SJSA1 (cell line): ENCODE results near the gene UNC13A. TPM values are rescaled to one million over a fixed set of nuclear protein-coding genes. Genes with fewer than 3 reads are reported as not detected.

Source experiments
- DNase-seq, 2 experiments: peaks; one replicate each; pipeline ENCODE4 v3.0.0-alpha.2; 2015 to 2020; ENCODE audit warnings: low spot score in 2 of 2, low read depth in 1 of 2
- H3K27ac ChIP-seq: fragments of 250-450 bp; sonication (Bioruptor Pico); 2 replicates; pipeline ENCODE4 v1.5.1; 2020; ENCODE audit warnings: mild to moderate bottlenecking, moderate library complexity
- H3K27me3 ChIP-seq: fragments of 250-450 bp; sonication (Bioruptor Pico); replicated peaks from 2 replicates; pipeline ENCODE4 v1.5.1; 2020; ENCODE audit warnings: mild to moderate bottlenecking, moderate library complexity
- H3K36me3 ChIP-seq: fragments of 250-450 bp; sonication (Bioruptor Pico); 2 replicates; pipeline ENCODE4 v1.5.1; 2020; ENCODE audit warnings: mild to moderate bottlenecking
- H3K4me1 ChIP-seq: fragments of 250-450 bp; sonication (Bioruptor Pico); replicated peaks from 2 replicates; pipeline ENCODE4 v1.6.1; 2021; ENCODE audit warnings: mild to moderate bottlenecking
- H3K4me3 ChIP-seq: fragments of 250-450 bp; sonication (Bioruptor Pico); 2 replicates; pipeline ENCODE4 v1.5.1; 2020; ENCODE audit warnings: mild to moderate bottlenecking
- H3K9me3 ChIP-seq: fragments of 250-450 bp; sonication (Bioruptor Pico); replicated peaks from 2 replicates; pipeline ENCODE4 v1.5.1; 2020; ENCODE audit warnings: mild to moderate bottlenecking
- total RNA-seq: library from RNA; depleted of rRNA; stranded (reverse); fragments of >200 nt; shearing (Covaris generic); gene quantifications from 2 replicates; pipeline ENCODE4 v1.2.3, GENCODE V29; 2014

UNC13A gene
- total RNA-seq, 1 experiment from 2014 or later: not detected

DNA sequence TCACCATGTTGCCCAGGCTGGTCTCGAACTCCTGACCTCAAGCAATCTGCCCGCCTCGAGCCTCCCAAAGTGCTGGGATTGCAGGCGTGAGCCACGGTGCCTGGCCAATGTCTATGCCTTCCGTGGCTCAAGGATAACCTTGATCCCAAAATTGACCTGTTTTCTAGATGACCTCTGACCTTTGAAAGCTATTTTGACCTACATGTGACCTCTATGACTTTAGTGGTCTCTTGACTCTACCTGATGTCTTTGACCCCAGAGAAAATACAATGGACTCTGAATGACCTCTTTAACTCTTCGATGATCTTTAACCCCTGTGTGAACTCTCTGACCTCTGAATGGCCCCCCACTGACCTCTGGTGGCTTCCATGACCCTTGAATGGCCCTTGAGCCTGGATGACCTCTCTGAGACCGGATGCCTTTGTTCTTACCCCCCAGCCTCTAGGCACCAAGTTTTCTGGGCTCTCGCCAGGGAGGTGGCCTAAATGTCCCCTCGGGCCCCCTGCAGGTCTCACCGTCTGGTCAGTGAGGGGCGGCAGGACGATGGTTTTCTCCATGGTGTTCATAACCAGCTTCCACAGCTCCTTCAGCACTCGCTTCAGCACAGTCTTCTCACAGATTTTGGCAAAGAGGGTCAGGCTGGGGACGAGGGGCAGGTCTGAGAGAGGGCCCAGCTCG lies 63.7 kb downstream of the UNC13A start:
- H3K4me3 ChIP-seq: no peak overlapping the region
- no peak overlapping the region for H3K27ac ChIP-seq
- no peaks in the 10 kb centered on the region for H3K27me3 ChIP-seq
- peaks cover 7% of the 10 kb centered on the region; the same call in 1 of the 2 replicates for H3K9me3 ChIP-seq
- H3K36me3 ChIP-seq: no peaks in the 10 kb centered on the region
- no peaks in the 10 kb centered on the region for H3K4me1 ChIP-seq
- no peak for DNase-seq

DNA sequence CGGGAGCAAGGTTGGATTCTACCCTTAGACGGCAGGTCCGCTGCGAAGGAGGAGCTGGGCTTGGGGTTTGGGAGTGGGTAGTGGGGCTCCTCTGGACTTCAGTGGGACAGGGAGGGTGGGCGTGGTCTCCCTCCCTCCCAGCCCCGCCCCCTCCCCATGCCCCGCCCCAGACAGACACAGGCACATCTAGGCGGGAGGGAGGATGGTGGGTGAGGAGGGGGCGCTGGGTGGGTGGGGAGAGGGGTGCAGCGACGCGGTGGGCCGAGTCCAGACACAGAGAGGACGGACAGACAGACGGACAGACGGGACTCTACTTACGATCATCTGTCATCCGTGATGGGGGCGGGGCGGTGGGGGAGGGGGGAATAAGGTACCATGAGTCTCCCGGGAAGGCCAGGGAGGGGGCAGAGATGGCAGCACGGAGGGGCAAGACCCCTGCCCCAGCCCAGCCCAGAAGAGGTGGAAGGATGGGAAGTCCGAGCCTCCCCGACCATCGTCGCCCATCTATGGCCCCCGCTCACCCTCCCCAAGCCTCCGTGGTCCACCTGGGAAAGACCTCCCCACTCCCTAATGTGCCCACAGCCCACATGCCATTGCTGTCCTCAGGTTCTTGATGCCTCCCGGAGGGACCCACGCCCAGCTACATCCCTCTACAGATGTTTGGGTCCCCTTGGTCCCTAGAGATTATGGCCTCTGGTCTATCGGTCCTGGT lies 64.8 kb downstream of the UNC13A start:
- no peak overlapping the region for H3K27ac ChIP-seq
- no peaks in the 10 kb centered on the region for H3K27me3 ChIP-seq
- H3K36me3 ChIP-seq: no peaks in the 10 kb centered on the region
- DNase-seq: no peak
- H3K9me3 ChIP-seq: peaks cover 7% of the 10 kb centered on the region; the same call in 1 of the 2 replicates
- no peaks in the 10 kb centered on the region for H3K4me1 ChIP-seq
- no peak overlapping the region for H3K4me3 ChIP-seq

GRCh38 chr19:17620696-17621095 lies 67.5 kb downstream of the UNC13A start:
- DNase-seq: no peak
- Histone ChIP-seq H3K27me3 (no peaks in the 10 kb centered on the region), H3K27ac (no peak overlapping the region), H3K36me3 (no peaks in the 10 kb centered on the region), H3K4me3 (no peak overlapping the region), H3K4me1 (no peaks in the 10 kb centered on the region), H3K9me3 (peaks cover 7% of the 10 kb centered on the region; the same call in 1 of the 2 replicates)

- H3K27ac ChIP-seq: no peak overlapping the region
- no peaks in the 10 kb centered on the region for H3K27me3 ChIP-seq
- H3K4me1 ChIP-seq: no peaks in the 10 kb centered on the region
- DNase-seq: no peak
- H3K9me3 ChIP-seq: peaks cover 7% of the 10 kb centered on the region; the same call in 1 of the 2 replicates
- H3K4me3 ChIP-seq: no peak overlapping the region
- H3K36me3 ChIP-seq: no peaks in the 10 kb centered on the region
Measured at GRCh38 chr19:17618936-17619335, 69.2 kb downstream of the UNC13A start.

DNA sequence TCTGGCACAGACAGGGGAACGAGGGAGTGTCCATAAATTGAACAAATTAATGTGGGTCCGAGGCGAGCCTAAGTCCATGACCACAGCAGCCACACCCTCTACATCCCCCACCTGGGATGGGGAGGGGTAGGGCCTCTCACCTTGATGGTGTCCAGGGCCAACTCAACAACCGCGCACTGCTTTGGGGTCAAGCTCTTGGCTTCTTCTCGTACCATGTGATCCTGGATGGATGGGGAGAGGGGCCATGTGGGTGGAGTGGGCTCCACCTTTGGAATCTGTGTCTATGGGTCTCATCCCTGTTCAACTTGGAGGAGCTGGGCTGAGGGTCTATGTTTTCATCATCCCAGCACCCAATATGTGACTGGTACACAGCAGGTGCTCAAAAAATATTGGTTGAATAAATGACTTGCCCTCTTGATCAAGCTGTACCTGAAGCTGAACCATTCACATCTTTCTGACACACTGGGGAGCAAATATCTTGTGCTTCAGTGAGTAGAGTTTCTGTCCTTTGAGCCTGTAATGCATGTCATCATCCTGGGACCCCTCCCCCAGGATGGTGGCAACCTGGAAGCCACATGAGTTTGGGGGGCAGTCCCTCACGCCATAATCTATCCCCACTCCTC lies 69.8 kb downstream of the UNC13A start:
- no peaks in the 10 kb centered on the region for H3K27me3 ChIP-seq
- DNase-seq: no peak
- no peak overlapping the region for H3K4me3 ChIP-seq
- no peak overlapping the region for H3K27ac ChIP-seq
- peaks cover 7% of the 10 kb centered on the region; the same call in 1 of the 2 replicates for H3K9me3 ChIP-seq
- H3K36me3 ChIP-seq: no peaks in the 10 kb centered on the region
- H3K4me1 ChIP-seq: no peaks in the 10 kb centered on the region

DNA sequence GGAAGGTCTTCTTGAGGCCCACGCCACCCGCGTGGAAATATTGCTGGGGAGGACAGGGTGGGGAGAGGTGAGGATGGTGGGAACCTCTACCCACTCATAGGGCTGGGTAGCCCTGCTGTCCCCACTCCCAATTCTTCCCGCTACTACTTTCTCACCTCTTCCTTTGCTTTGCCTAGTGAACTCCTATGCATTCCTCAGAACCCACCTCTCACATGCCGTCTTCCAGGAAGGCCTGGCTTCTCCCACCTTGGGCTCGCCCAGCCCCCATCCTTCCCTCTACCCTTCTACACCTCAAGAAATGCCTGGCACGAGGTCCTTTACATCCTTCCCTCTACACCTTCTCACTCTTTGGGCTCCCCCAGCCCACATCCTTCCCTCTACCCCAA lies 70.4 kb downstream of the UNC13A start:
- H3K9me3 ChIP-seq: peaks cover 7% of the 10 kb centered on the region; the same call in 1 of the 2 replicates
- no peak overlapping the region for H3K4me3 ChIP-seq
- H3K27ac ChIP-seq: no peak overlapping the region
- H3K27me3 ChIP-seq: no peaks in the 10 kb centered on the region
- no peaks in the 10 kb centered on the region for H3K4me1 ChIP-seq
- no peaks in the 10 kb centered on the region for H3K36me3 ChIP-seq
- DNase-seq: no peak

- DNase-seq: no peak
- Histone ChIP-seq H3K4me1 (no peaks in the 10 kb centered on the region), H3K36me3 (no peaks in the 10 kb centered on the region), H3K9me3 (peaks cover 7% of the 10 kb centered on the region; the same call in 1 of the 2 replicates), H3K4me3 (no peak overlapping the region), H3K27me3 (no peaks in the 10 kb centered on the region), H3K27ac (no peak overlapping the region)
Measured at GRCh38 chr19:17616961-17617806, 71.0 kb downstream of the UNC13A start.

DNA sequence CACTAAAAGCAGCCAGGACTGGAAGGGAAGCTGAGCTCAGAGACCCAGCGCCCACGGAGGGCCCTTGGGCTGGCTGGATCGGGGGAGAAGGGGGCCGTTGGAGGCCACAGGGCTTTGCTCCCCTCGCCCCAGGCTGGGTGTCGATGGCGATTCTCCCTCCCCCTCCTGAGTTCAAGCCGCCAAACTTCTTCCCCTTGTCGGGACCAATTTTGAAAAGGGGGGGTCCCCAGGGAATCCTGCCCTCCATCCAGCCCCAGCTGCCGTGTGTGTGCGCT lies 71.5 kb downstream of the UNC13A start:
- no peaks in the 10 kb centered on the region for H3K4me1 ChIP-seq
- no peak overlapping the region for H3K27ac ChIP-seq
- DNase-seq: no peak
- 0 out of 2 replicates have a peak, but pooled peaks cover under 1% of the 10 kb centered on the region for H3K9me3 ChIP-seq
- H3K4me3 ChIP-seq: no peak overlapping the region
- no peaks in the 10 kb centered on the region for H3K36me3 ChIP-seq
- H3K27me3 ChIP-seq: no peaks in the 10 kb centered on the region

GRCh38 chr19:17615889-17616685 lies 72.1 kb downstream of the UNC13A start:
- Histone ChIP-seq H3K4me3 (no peak overlapping the region), H3K27ac (no peak overlapping the region), H3K9me3 (no peaks in the 10 kb centered on the region), H3K27me3 (no peaks in the 10 kb centered on the region), H3K36me3 (no peaks in the 10 kb centered on the region), H3K4me1 (no peaks in the 10 kb centered on the region)
- DNase-seq: no peak

DNA sequence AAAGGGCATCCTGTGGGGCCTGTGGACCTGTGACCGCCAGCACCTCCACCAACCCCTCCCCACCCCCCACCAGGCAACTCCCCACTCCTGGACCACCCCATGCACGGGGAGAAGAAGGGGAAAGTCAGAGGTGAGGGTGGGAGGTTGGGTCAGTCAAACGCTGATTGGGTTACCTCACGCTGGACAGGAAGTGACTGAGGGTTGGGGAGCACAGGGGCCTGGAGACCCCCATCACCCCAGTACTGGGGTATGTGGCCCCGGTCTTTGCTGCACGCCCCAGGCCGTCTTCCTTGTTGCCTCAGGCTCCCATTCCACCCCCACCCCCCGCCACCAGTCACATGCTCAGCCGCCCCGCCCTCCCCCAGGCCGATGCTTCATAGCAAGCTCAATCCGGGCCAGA lies 73.7 kb downstream of the UNC13A start:
- H3K4me3 ChIP-seq: no peak overlapping the region
- no peak for DNase-seq
- H3K27ac ChIP-seq: no peak overlapping the region
- H3K27me3 ChIP-seq: no peaks in the 10 kb centered on the region
- no peaks in the 10 kb centered on the region for H3K36me3 ChIP-seq
- no peaks in the 10 kb centered on the region for H3K4me1 ChIP-seq
- H3K9me3 ChIP-seq: no peaks in the 10 kb centered on the region

DNA sequence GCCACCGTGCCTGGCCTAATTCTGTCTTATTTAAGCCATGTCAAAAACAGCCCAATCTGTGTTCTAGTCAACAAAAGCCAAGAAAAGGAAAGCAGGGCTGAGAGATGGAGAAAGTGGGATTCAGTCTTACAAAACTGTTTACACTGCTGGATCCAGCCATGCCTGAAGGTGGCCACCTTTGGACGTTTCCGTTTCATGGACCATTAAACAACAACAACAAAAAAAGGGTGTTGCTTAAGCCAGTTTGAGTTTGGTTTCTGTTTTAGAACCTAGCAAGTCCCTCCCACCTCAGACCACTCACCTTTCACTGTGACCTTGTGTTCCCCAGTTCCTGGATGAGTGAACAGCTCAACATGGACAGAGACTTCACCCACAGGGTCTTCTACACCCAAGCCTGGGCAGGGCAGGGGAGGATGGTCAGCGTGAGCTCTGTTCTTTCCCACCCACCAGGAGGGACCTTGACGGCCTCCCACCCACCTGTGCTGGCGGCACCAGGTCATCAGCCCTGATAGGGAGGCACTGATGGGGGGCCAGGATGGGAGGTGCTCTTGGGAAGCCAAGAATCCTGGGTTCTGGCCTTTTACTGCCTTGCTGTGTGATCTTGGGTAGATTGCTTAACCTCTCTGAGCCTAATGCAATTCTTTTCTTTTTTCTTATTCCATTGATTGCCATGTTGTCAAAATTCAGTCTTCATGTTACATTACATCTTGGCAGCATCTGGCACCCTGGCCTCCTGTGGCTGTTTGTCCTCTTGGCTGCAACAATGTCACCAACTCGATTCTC lies 76.5 kb downstream of the UNC13A start:
- Histone ChIP-seq H3K4me3 (no peak overlapping the region), H3K27ac (no peak overlapping the region), H3K9me3 (no peaks in the 10 kb centered on the region), H3K4me1 (no peaks in the 10 kb centered on the region), H3K27me3 (no peaks in the 10 kb centered on the region), H3K36me3 (no peaks in the 10 kb centered on the region)
- DNase-seq: no peak

DNA sequence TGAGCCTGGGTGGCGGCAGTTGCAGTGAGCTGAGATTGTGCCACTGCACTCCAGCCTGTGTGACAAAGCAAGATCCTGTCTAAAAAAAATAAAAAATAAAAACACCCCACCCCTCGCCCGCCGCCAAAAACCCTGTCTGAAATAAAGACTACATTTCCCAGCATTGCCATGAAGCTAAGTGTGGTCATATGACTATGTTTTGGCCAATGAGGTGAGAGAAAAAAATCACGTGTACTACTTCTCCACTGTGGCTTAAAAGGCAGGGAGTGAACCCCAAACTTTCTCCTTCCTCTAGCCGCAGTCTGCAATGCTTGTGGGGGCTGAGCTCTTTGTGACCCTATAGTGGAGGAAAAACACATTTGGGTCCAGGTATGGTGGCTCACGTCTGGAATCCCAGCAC lies 77.8 kb downstream of the UNC13A start:
- Histone ChIP-seq H3K9me3 (peaks cover 3% of the 10 kb centered on the region), H3K27ac (no peak overlapping the region), H3K36me3 (no peaks in the 10 kb centered on the region), H3K27me3 (peaks cover 4% of the 10 kb centered on the region), H3K4me1 (peaks cover 9% of the 10 kb centered on the region), H3K4me3 (no peak overlapping the region)
- DNase-seq: no peak
